Trophoblast cell (in vitro differentiated cells and primary cell): ENCODE results near the gene CCDC12. TPM values are rescaled to one million over a fixed set of nuclear protein-coding genes. Genes with fewer than 3 reads are reported as not detected.

Source experiments
- DNase-seq, 2 donors: peaks; one replicate each; pipeline ENCODE4 v3.0.0-alpha.2; 2016
- H2AFZ ChIP-seq: 2 replicates; pipeline ENCODE4 v1.6.1; 2013; ENCODE audit warnings: low read length, moderate library complexity, mild to moderate bottlenecking; ENCODE audit not compliant: insufficient read depth, poor library complexity
- H2AK5ac ChIP-seq: 2 replicates; pipeline ENCODE4 v1.6.1; 2013; ENCODE audit warnings: mild to moderate bottlenecking, low read length
- H2BK120ac ChIP-seq: 2 replicates; pipeline ENCODE4 v1.6.1; 2013; ENCODE audit warnings: low read length, mild to moderate bottlenecking, moderate library complexity; ENCODE audit not compliant: insufficient read depth, poor library complexity
- H2BK12ac ChIP-seq: 2 replicates; pipeline ENCODE4 v1.6.1; 2013; ENCODE audit warnings: mild to moderate bottlenecking, low read length, moderate library complexity
- H2BK5ac ChIP-seq: 2 replicates; pipeline ENCODE4 v1.6.1; 2013; ENCODE audit warnings: low read length, low read depth, moderate library complexity, mild to moderate bottlenecking; ENCODE audit not compliant: poor library complexity
- H3K14ac ChIP-seq: 2 replicates; pipeline ENCODE4 v1.6.1; 2013; ENCODE audit warnings: mild to moderate bottlenecking, low read length
- H3K18ac ChIP-seq: 2 replicates; pipeline ENCODE4 v1.6.1; 2013; ENCODE audit warnings: mild to moderate bottlenecking, low read length
- H3K23ac ChIP-seq: 2 replicates; pipeline ENCODE4 v1.6.1; 2013; ENCODE audit warnings: low read length
- H3K27ac ChIP-seq: 2 replicates; pipeline ENCODE4 v1.5.1; 2013; ENCODE audit warnings: low read depth, mild to moderate bottlenecking, inconsistent platforms, low read length, moderate library complexity
- H3K27me3 ChIP-seq: 2 replicates; pipeline ENCODE4 v1.6.1; 2013; ENCODE audit warnings: inconsistent platforms, mild to moderate bottlenecking, low read length, moderate library complexity; ENCODE audit not compliant: insufficient read depth
- H3K36me3 ChIP-seq, 2 experiments: 1 replicate in 1 of 2; 2 replicates in 1 of 2; pipeline ENCODE4 v1.6.1; 2013; ENCODE audit warnings: low read length in 2 of 2, mild to moderate bottlenecking in 2 of 2, moderate library complexity in 1 of 2; ENCODE audit not compliant: insufficient read depth in 2 of 2, control insufficient read depth in 1 of 2
- H3K4ac ChIP-seq: 2 replicates; pipeline ENCODE4 v1.6.1; 2013; ENCODE audit warnings: low read depth, mild to moderate bottlenecking, low read length, moderate library complexity
- H3K4me1 ChIP-seq, 2 experiments: 1 replicate in 1 of 2; 2 replicates in 1 of 2; pipeline ENCODE4 v1.6.1; 2013; ENCODE audit warnings: low read length in 2 of 2, mild to moderate bottlenecking in 2 of 2, moderate library complexity in 1 of 2; ENCODE audit not compliant: insufficient read depth in 2 of 2, control insufficient read depth in 1 of 2
- H3K4me2 ChIP-seq: 2 replicates; pipeline ENCODE4 v1.6.1; 2013; ENCODE audit warnings: inconsistent platforms, mild to moderate bottlenecking, low read length, moderate library complexity
- H3K4me3 ChIP-seq: 2 replicates; pipeline ENCODE4 v1.5.1; 2013; ENCODE audit warnings: mild to moderate bottlenecking, low read depth, low read length, inconsistent platforms
- H3K79me1 ChIP-seq: one replicate; pipeline ENCODE4 v1.6.1; 2013; ENCODE audit warnings: low read length
- H3K79me2 ChIP-seq: 2 replicates; pipeline ENCODE4 v1.6.1; 2013; ENCODE audit warnings: low read length, mild to moderate bottlenecking; ENCODE audit not compliant: control insufficient read depth, insufficient read depth, poor library complexity
- H3K9ac ChIP-seq: 2 replicates; pipeline ENCODE4 v1.6.1; 2013; ENCODE audit warnings: mild to moderate bottlenecking, low read length
- H3K9me3 ChIP-seq: 2 replicates; pipeline ENCODE4 v1.6.1; 2013; ENCODE audit warnings: low read depth, mild to moderate bottlenecking, control low read depth, inconsistent platforms, low read length; ENCODE audit not compliant: insufficient read depth
- H4K12ac ChIP-seq: 2 replicates; pipeline ENCODE4 v1.6.1; 2013; ENCODE audit warnings: low read depth, mild to moderate bottlenecking, low read length, moderate library complexity
- H4K8ac ChIP-seq: 2 replicates; pipeline ENCODE4 v1.6.1; 2013; ENCODE audit warnings: low read depth, mild to moderate bottlenecking, low read length, moderate library complexity
- H4K91ac ChIP-seq: one replicate; pipeline ENCODE4 v1.6.1; 2013; ENCODE audit warnings: low read depth, mild to moderate bottlenecking, low read length, moderate library complexity
- WGBS: extraction: QIAGEN DNeasy Blood & Tissue Kit; methylation state at CpG from one replicate; pipeline ENCODE4 v1.1.7; 2013; ENCODE audit warnings: missing lambda C conversion rate; ENCODE audit not compliant: insufficient read length, insufficient coverage; ENCODE audit errors: extremely low coverage; 5-methylcytosine and 5-hydroxymethylcytosine counted together
- polyA plus RNA-seq: library from polyadenylated mRNA; stranded (reverse); fragments of 200-250 nt; gene quantifications from 2 replicates; pipeline ENCODE4 v1.2.3, GENCODE V29; 2013

Gene CCDC12
- 47.9 and 48.1 TPM in 2 replicates for polyA plus RNA-seq

DNA sequence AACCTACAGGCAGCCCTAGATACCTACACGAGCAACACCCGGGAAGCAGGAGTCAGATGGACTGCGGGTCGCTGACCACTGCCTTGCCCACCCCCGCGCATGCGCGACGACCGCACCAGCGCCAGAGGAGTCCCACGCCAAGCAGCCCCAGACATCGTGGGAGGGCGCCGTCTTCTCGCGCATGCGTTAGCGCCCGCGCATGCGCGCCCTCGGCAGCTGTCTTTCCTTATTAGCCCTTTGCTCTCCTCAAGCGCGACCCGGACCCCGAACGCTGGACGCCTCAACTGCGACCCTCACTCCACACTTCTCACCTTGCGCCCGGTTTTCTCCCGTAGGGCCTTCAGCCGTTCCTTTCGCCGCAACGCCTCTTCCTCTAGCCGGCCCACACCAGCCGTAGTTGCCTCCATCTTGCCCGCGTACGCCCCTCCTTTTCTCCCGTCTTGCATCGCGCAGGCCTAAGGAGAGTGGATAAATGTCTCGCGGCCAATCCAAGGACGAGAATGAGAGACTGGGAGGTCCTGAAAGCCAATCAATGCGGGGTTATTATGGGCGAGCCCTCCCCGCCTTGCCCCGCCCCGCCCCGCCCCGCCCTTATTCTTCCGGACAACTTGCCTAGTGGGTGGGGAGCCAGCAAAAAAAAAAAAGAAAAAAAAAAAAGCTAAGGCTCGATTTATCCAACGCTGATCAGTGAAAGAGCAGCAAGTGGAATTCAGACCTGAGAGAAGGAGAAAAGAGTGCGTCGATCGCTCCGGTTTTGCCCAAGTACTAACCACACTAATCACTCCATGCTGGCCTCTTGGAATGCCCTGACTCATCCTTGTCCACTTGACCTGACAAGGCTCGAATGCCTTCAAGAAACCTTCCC is at the start of gene CCDC12:
TSS of gene CCDC12 (minus strand) at position 420 of the 865 bp plus-strand sequence. CDS start at position 407, 13 bp downstream.
- Histone ChIP-seq H3K9me3 (no peaks in the 10 kb centered on the region), H2BK5ac (peak within 1 kb of the TSS; percentile 88), H3K36me3 (no peaks in the 10 kb centered on the region), H3K4me2 (peak within 1 kb of the TSS; percentile 65), H3K4me1 (peaks cover 13 to 25% of the 10 kb centered on the region in 2 experiments), H4K8ac (peak within 1 kb of the TSS; percentile 83), H3K79me1 (peaks cover 22% of the 10 kb centered on the region), H3K18ac (peak within 1 kb of the TSS; percentile 79), H3K9ac (peak within 1 kb of the TSS; percentile 93), H2BK120ac (peak within 1 kb of the TSS; percentile 74), H2AK5ac (peak within 1 kb of the TSS; percentile 88), H3K4ac (peak within 1 kb of the TSS; percentile 75), H3K79me2 (peaks cover 21% of the 10 kb centered on the region), H4K12ac (peak within 1 kb of the TSS; percentile 78), H3K27me3 (no peaks in the 10 kb centered on the region), H3K23ac (no peak within 1 kb of the TSS), H3K27ac (peak within 1 kb of the TSS; percentile 92), H2BK12ac (peak within 1 kb of the TSS; percentile 93), H3K4me3 (peak within 1 kb of the TSS; percentile 97), H3K14ac (peak within 1 kb of the TSS; percentile 85), H4K91ac (peak within 1 kb of the TSS; percentile 86), H2AFZ (peak within 1 kb of the TSS; percentile 97)
- DNase-seq, result peak; percentile 98 to 99
- no CpG with 5 or more reads among the region's 64 CpGs for WGBS

DNA sequence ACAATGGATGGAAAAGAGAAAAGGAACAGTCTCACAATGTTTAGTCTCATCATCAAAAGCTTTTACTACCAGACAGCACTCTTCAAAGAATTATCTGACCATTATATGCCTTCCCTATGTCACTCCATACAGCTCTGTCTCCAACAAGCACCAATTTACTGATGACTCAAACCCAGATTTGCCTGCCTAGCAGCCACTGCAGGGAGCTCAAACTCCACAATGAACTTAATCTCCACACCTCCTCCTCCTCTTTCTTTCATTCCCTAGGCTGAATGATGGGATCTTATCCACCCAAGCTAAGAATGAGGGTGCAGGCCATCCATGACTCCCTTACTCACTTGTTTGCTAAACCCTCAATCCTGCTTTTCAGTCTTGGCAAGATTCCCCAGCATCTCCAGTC is 48.4 kb upstream of the CCDC12 start:
- Histone ChIP-seq H3K36me3 (peaks cover 0 to 2% of the 10 kb centered on the region in 2 experiments), H2BK12ac (no peak overlapping the region), H3K27me3 (no peaks in the 10 kb centered on the region), H2BK5ac (no peak overlapping the region), H3K4me2 (no peak overlapping the region), H3K14ac (no peak overlapping the region), H3K18ac (no peak overlapping the region), H4K8ac (no peak overlapping the region), H2AK5ac (no peak overlapping the region), H4K91ac (no peak overlapping the region), H3K9ac (no peak overlapping the region), H3K9me3 (no peaks in the 10 kb centered on the region), H3K4me1 (peaks cover 0 to 4% of the 10 kb centered on the region in 2 experiments), H3K27ac (no peak overlapping the region), H2BK120ac (no peak overlapping the region), H3K79me1 (no peaks in the 10 kb centered on the region), H3K79me2 (no peaks in the 10 kb centered on the region), H2AFZ (no peak overlapping the region), H4K12ac (no peak overlapping the region), H3K23ac (no peak overlapping the region), H3K4ac (no peak overlapping the region), H3K4me3 (no peak overlapping the region)
- no peak for DNase-seq

DNA sequence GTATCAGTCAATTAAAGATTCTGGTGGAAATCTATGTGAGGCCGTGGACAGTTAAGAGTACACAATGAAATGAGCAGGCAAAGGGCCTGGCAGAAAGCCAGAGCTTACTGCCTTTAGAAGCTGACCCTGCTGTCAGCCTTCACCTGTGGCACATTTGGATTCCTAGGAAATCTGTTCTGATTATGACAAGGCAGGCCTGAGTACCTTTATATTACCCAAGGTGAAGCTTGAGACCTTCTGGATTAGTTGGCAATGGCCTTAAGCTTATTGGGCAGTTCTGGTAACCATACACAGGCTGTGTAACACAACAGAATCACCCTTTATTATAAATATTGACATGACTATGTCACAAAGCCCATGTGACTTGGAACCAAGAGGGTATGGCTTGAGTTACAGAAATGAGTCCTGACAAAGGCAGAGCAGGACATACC is 46.1 kb upstream of the CCDC12 start:
- H2AK5ac ChIP-seq, result no peak overlapping the region

DNA sequence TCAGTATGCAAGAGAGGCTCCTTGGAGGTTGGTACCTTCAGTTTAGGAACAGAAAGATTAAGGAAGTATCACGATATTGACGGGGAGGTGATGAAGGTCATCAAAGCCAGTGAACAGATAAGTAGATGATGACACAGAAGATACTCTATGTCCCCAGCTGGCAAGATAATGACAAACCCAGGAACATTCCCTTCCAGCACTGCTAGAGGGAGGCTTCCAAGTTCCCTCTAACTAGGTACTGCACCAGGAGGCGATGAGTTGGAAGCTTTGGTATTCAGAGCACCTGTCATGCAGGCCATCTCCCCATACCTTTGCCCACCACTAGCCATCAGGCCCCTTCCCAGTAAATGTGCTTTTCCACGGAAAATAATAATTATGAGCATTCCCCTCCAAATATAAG is 43.8 kb upstream of the CCDC12 start:
- Histone ChIP-seq H2AFZ (no peak overlapping the region), H4K91ac (no peak overlapping the region), H4K8ac (no peak overlapping the region), H3K23ac (no peak overlapping the region), H3K4ac (no peak overlapping the region), H3K79me2 (no peaks in the 10 kb centered on the region), H4K12ac (no peak overlapping the region), H2BK120ac (no peak overlapping the region), H3K9ac (no peak overlapping the region), H3K79me1 (no peaks in the 10 kb centered on the region), H2AK5ac (no peak overlapping the region), H3K18ac (no peak overlapping the region), H3K36me3 (peaks cover 12 to 30% of the 10 kb centered on the region in 2 experiments), H3K9me3 (no peaks in the 10 kb centered on the region), H3K4me1 (no peaks in the 10 kb centered on the region), H2BK12ac (no peak overlapping the region), H3K27me3 (no peaks in the 10 kb centered on the region), H3K14ac (no peak overlapping the region), H2BK5ac (no peak overlapping the region), H3K4me2 (no peak overlapping the region), H3K27ac (no peak overlapping the region), H3K4me3 (no peak overlapping the region)
- no peak for DNase-seq
- no CpG with 5 or more reads among the region's 4 CpGs for WGBS

More for the DNA sequence above, 46.1 kb upstream of the CCDC12 start:
- H3K4ac ChIP-seq, result no peak overlapping the region
- no peak overlapping the region for H2BK120ac ChIP-seq
- H3K4me1 ChIP-seq, result no peaks in the 10 kb centered on the region
- H4K12ac ChIP-seq, result no peak overlapping the region
- no peak overlapping the region for H2BK5ac ChIP-seq
- no peak overlapping the region for H3K14ac ChIP-seq
- H3K27ac ChIP-seq, result no peak overlapping the region
- H3K9me3 ChIP-seq, result no peaks in the 10 kb centered on the region
- no peaks in the 10 kb centered on the region for H3K79me2 ChIP-seq
- no peaks in the 10 kb centered on the region for H3K79me1 ChIP-seq
- H3K18ac ChIP-seq, result no peak overlapping the region
- H3K36me3 ChIP-seq, result peaks cover 2 to 15% of the 10 kb centered on the region in 2 experiments
- no peak overlapping the region for H4K8ac ChIP-seq
- H3K4me2 ChIP-seq, result no peak overlapping the region
- no peak overlapping the region for H3K9ac ChIP-seq
- WGBS, result no CpG with 5 or more reads among the region's 1 CpG
- H3K4me3 ChIP-seq, result no peak overlapping the region
- no peak overlapping the region for H4K91ac ChIP-seq
- no peak for DNase-seq
- no peaks in the 10 kb centered on the region for H3K27me3 ChIP-seq
- no peak overlapping the region for H3K23ac ChIP-seq
- no peak overlapping the region for H2BK12ac ChIP-seq
- no peak overlapping the region for H2AFZ ChIP-seq
